HCEC 1CT (cell line): ENCODE data around the gene SERINC5.
"Not testable (repeated sequence)": the region's sequence is repeated elsewhere in the genome, so short reads cannot be mapped to it uniquely, and the experiment has no call there.

Experiments used
- DNase-seq: peaks from one replicate; pipeline ENCODE4 v3.0.0-alpha.2; 2017

Gene SERINC5

DNA sequence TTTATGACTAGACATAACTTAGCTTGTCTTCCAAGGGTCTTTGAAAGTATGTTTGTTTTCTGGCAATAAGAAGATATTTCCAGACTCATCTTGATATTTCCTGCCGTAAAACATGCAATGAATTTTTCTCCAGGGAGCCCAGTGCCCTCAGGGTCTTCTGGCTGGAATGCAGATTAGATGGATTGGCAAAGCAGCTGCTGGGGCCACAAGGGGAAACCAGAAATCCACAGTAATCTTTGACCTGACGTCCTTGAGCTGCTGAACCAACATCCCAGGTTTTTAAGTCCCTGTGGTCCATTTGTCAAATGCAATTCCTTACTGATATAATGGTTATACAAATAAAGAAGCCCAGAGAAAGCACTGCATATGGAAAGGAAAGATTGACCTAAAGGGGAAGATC is 127.7 kb downstream of the SERINC5 start:
- DNase-seq = no peak

DNA sequence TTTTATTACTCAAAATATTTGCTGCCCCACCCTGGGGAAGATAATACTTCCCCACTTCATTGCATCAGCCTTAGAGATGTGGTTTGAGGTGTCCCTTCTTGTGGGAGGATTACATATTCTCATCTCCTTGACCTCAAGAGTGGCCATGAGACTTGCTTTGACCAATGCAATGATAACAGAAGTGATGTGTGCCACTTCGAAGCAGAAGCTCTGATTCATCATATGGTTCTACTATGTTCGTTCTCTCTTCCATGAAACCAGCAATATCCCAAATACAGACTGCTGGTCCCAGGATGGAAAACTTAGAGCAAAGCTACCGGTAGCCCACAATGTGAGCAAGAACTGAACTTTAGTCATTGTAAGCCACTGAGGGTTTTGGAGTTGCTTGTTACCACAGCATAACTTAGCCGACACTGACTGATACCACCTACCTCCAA is 128.7 kb downstream of the SERINC5 start:
- no peak for DNase-seq

DNA sequence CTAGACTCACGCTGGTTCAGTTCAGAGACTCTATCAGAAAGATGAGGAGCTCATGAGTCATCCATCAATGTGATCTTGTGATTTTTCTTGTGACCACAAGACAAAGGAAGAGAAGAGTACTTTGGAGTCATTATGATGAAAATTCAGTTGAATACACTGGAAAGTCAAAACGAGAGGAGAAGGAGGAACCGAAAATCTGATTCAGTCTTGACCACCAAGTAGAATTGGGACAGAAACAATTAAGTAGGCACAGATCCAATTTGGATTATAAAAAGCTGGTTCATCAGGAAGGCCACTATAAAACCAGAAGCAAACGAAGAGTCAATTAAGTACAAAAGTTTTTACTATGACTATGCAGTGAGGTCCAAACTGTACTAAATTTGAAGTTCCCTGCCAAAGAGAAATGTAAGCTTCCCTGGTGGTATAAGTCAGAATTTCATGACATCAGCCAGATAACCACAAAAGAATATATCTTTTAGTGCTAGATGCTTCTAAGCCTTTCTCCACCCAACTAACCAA is 129.8 kb downstream of the SERINC5 start:
- peak; percentile 93 for DNase-seq

- no peak for DNase-seq
Measured at GRCh38 chr5:80125022-80125961, 130.6 kb downstream of the SERINC5 start.

- DNase-seq = no peak
Measured at GRCh38 chr5:80124121-80124918, 131.5 kb downstream of the SERINC5 start.

DNA sequence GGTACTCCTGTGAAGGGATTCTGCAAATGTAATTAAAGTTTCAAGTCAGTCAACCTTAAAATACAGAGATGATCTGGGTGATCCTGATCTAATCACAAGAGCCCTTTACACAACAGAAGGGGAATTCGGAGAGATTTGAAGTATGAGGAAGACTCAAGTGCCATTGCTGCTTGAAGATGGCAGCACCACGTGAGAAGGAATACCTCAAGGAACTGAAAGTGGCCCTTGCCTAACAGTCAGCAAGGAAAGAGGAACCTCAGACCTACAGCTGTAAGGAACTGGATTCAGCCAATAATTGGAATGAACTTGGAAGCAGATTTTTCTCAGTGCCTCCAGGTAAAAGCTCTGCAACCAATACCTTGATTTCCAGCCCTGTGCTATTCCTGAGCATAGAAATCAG is 133.3 kb downstream of the SERINC5 start:
- DNase-seq = no peak

DNA sequence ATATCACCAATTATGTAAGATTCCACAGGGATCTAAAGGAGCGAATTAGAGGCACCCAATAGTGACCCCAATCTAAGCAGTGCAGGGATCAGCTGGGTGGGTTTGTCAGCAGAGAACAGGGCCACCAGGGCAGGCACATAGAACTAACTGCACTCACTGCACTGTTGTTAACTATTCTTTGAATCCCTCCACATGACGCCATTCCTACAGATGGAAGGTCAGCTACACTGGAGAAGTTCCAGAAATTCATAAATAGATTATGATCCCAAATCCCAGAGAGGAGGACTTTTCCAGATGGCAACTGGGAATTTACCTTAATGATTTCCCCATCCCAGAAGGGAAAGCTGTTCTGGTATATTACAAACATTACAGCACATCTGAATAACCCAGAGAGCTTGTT is 136.5 kb downstream of the SERINC5 start:
- no peak for DNase-seq

DNA sequence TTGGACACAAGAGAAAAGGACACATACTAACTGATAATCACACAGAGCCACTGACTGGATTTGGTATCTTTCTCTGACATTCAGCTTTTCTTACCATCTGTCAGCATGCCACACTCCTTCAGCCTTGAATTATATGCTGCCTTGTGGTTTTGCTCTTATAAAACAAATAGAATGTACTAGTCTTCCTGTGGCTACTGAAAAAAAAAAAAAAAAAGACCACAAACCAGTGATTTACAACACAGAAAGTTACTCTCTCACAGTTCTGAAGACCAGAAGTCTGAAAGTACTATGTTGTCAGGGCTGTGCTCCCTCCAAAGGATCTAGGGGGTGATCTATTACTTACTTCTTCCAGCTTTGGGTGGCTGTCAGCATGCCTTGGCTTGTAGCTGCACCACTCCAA is 138.4 kb downstream of the SERINC5 start:
- DNase-seq = no peak

GRCh38 chr5:80116465-80116864 is 139.4 kb downstream of the SERINC5 start:
- DNase-seq = no peak

DNA sequence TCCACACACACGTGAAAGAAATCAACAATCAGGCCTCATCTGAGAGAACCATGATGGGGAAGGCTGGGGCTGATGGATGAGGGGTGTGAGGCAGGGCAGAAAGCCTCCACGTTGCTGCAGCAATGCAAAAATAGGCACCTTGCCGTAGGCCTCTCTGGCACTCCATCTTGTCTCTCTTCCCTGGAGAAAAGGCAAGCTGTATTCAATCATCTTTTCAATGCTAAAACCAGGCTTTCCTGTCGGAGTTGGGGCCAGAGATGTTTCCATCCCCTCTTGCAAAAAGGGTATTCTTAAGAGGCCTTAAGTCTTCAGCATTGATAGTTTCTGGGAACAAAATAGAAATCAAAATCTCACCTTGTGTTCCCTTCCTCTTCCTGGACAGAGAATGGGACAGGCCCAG is 139.8 kb downstream of the SERINC5 start:
- DNase-seq = no peak

GRCh38 chr5:80114860-80115259 is 141.0 kb downstream of the SERINC5 start:
- no peak for DNase-seq

GRCh38 chr5:80111376-80111990 is 144.4 kb downstream of the SERINC5 start:
- DNase-seq = not testable (repeated sequence)

GRCh38 chr5:80109646-80110478 is 146.0 kb downstream of the SERINC5 start:
- DNase-seq = no peak

DNA sequence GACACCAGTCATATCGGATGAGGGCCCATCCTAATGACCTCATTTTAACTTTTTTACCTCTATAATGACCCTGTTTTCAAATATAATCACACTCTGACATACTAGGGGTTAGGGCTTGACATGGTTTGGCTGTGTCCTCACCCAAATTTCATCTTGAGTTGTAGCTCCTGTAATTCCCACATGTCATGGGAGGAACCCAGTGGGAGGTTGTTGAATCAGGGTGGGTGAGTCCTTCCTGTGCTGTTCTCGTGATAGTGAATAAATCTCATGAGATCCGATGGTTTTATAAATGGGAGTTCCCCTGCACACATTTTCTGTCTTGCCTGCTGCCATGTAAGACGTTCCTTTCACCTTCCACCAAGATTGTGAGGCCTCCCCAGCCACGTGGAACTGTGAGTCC is 148.9 kb downstream of the SERINC5 start:
- DNase-seq = no peak

GRCh38 chr5:80105698-80106439 is 150.0 kb downstream of the SERINC5 start:
- no peak for DNase-seq

GRCh38 chr5:80103371-80103770 is 152.5 kb downstream of the SERINC5 start:
- DNase-seq = no peak

DNA sequence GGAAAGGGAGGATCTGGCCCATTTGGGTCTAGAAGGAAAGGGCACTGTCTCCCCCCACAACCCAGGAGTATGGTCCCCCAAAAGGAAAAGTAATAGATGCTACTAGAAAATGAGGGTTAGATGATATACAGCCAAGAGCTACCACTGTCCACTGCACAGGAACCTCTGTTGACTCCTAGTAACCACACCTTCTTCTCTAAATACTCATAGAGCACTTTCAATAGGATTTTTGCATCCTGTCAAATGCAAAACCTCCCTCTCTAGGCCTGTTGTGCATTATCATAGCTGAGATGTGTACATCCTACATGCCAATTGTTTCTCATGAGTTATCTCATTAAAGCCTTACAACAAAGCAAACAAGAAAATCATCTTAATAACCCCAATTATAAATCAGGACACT is 153.9 kb downstream of the SERINC5 start:
- no peak for DNase-seq

- DNase-seq = no peak
Measured at GRCh38 chr5:80097451-80097850, 158.4 kb downstream of the SERINC5 start.

- DNase-seq = no peak
Measured at GRCh38 chr5:80094236-80094738, 161.6 kb downstream of the SERINC5 start.

DNA sequence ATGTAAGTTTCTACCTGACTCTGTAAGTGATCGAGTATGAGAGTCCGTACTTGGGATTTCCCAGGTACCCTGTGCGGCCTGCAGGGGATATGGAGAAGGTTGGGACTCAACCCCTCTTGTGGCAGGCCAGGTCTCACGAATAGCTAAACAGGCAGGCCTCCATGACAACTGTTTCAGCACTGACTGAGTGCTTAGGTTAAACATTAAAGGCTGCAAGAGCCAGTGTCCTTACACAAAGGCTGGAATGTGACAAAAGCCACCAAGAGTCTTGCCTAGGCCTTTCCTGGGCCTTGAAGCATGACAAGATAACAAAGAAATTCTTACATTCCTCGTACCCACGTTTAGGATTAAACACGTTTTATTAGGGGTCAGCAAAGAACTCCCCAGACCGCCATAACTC is 162.1 kb downstream of the SERINC5 start:
- DNase-seq = no peak

DNA sequence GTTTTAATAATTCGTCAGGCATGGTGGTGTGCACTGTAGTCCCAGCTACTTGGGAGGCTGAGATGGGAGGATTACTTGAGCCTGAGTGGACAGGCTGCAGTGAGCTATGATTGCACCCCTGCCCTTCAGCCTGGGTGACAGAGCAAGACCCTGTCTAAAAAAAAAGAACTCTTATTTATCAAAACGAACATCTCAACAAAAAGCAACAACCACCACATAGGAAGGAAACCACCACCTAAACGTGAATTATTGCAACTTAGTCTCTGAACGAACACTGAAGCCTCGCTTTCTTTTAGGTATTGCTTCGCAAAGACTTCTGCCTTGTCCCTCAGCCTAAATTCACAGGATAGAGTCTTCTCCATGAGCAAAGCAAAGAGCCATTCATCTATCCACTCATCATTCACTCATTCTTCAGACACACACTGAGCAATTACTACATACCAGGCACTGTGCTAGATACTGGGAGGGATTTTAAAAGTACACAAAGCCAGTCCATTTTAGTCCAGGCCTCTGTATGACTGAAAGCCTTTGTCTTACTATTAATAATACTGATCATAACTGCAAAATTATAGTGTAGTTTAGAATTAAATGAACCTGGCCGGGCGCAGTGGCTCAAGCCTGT is 163.3 kb downstream of the SERINC5 start:
- no peak for DNase-seq
